ENCODE measurements around the gene DAB1. TPM values are rescaled to one million over a fixed set of nuclear protein-coding genes. Genes with fewer than 3 reads are reported as not detected.

The DAB1 gene
- total RNA-seq, 1 donor from 2014 or later = 19.1 TPM

DNA sequence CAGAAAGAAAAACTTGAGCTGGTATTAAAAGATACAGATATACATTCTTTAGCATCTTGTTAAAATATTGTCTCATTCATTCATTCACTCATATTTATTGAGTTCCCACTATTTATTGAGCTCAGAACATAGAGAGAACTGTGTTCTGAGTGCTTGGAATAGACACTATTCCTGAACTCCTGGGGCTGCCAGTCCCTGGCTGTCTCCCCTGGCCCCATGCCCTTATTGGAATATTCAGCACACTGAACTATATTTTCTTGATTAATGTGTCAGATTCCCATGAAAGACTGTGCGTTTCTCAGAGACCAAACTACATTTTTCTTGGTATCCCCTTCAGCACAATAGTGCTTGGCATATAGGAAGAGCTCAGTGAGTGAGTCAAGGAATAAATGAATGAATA lies 44.0 kb upstream of the DAB1 start:
- Mint-ChIP-seq H3K27ac (ENCODE audit: unreplicated experiment) (no peak overlapping the region), H3K36me3 (ENCODE audit: low read depth, unreplicated experiment) (no peaks in the 10 kb centered on the region), H3K4me3 (ENCODE audit: unreplicated experiment) (no peak overlapping the region), H3K27me3 (ENCODE audit: unreplicated experiment) (no peaks in the 10 kb centered on the region), H3K9me3 (ENCODE audit: unreplicated experiment) (no peaks in the 10 kb centered on the region), H3K4me1 (ENCODE audit: unreplicated experiment) (no peaks in the 10 kb centered on the region)
- DNase-seq (ENCODE audit: low spot score) = no peak
- TF ChIP-seq, protein P1, sequence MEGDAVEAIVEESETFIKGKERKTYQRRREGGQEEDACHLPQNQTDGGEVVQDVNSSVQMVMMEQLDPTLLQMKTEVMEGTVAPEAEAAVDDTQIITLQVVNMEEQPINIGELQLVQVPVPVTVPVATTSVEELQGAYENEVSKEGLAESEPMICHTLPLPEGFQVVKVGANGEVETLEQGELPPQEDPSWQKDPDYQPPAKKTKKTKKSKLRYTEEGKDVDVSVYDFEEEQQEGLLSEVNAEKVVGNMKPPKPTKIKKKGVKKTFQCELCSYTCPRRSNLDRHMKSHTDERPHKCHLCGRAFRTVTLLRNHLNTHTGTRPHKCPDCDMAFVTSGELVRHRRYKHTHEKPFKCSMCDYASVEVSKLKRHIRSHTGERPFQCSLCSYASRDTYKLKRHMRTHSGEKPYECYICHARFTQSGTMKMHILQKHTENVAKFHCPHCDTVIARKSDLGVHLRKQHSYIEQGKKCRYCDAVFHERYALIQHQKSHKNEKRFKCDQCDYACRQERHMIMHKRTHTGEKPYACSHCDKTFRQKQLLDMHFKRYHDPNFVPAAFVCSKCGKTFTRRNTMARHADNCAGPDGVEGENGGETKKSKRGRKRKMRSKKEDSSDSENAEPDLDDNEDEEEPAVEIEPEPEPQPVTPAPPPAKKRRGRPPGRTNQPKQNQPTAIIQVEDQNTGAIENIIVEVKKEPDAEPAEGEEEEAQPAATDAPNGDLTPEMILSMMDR (IDR thresholded peaks at IDR 0.05; ENCODE audit: unreplicated experiment) = no peak

DNA sequence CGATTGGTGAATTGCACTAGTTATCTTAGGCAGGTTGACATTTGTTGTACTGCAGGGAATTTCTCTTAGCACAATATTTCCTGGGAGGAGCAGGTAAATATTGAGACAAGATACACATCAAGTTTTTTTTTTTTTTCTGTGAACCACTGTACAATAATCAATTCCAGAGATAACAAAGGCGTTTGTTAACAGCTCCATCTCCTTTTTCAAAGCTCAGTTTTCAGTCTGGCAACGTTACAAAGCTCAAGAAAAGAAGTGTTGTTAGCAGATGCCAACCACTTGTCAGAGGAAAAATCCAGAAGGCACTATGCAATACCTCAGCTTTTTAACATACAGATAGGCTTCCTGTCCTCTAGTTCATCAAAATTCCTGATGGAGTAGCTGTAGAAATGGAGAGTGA lies 40.9 kb upstream of the DAB1 start:
- Mint-ChIP-seq H3K4me3 (ENCODE audit: unreplicated experiment) (no peak overlapping the region), H3K27ac (ENCODE audit: unreplicated experiment) (no peak overlapping the region), H3K9me3 (ENCODE audit: unreplicated experiment) (no peaks in the 10 kb centered on the region), H3K27me3 (ENCODE audit: unreplicated experiment) (no peaks in the 10 kb centered on the region), H3K36me3 (ENCODE audit: low read depth, unreplicated experiment) (no peaks in the 10 kb centered on the region), H3K4me1 (ENCODE audit: unreplicated experiment) (peaks cover 5% of the 10 kb centered on the region)
- no peak for DNase-seq (ENCODE audit: low spot score)
- TF ChIP-seq, protein P1 (IDR thresholded peaks at IDR 0.05; ENCODE audit: unreplicated experiment) = no peak

DNA sequence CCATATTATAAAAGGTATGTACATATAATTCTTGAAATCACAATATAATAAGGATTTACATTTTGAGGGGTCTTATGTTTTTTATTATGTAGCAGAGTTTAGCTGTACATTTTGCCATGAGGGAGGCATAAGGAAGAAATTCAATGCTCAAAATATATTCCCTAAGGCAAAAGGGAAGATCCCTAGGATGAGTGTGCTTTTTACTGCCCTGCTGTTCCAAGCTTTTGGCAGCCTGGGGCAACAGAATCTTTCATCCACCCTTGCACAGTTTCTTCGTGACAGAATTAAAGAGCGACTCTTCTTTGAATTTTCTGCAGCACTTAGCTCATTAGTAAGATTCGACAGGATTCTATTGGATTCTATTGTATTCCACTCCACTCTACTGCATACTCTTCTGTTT lies 39.5 kb upstream of the DAB1 start:
- H3K27ac Mint-ChIP-seq (ENCODE audit: unreplicated experiment) = no peak overlapping the region
- no peaks in the 10 kb centered on the region for H3K36me3 Mint-ChIP-seq (ENCODE audit: low read depth, unreplicated experiment)
- TF ChIP-seq, protein P1 (IDR thresholded peaks at IDR 0.05; ENCODE audit: unreplicated experiment) = no peak
- H3K27me3 Mint-ChIP-seq (ENCODE audit: unreplicated experiment) = no peaks in the 10 kb centered on the region
- DNase-seq (ENCODE audit: low spot score) = no peak
- H3K9me3 Mint-ChIP-seq (ENCODE audit: unreplicated experiment) = no peaks in the 10 kb centered on the region
- H3K4me3 Mint-ChIP-seq (ENCODE audit: unreplicated experiment) = no peak overlapping the region
- peaks cover 5% of the 10 kb centered on the region for H3K4me1 Mint-ChIP-seq (ENCODE audit: unreplicated experiment)

GRCh38 chr1:57461405-57461804 lies 37.5 kb upstream of the DAB1 start:
- Mint-ChIP-seq H3K36me3 (ENCODE audit: low read depth, unreplicated experiment) (no peaks in the 10 kb centered on the region), H3K27ac (ENCODE audit: unreplicated experiment) (no peak overlapping the region), H3K27me3 (ENCODE audit: unreplicated experiment) (no peaks in the 10 kb centered on the region), H3K9me3 (ENCODE audit: unreplicated experiment) (no peaks in the 10 kb centered on the region), H3K4me1 (ENCODE audit: unreplicated experiment) (peaks cover 5% of the 10 kb centered on the region), H3K4me3 (ENCODE audit: unreplicated experiment) (no peak overlapping the region)
- DNase-seq (ENCODE audit: low spot score) = no peak
- TF ChIP-seq, protein P1 (IDR thresholded peaks at IDR 0.05; ENCODE audit: unreplicated experiment) = no peak

GRCh38 chr1:57451516-57451915 lies 27.7 kb upstream of the DAB1 start:
- Mint-ChIP-seq H3K9me3 (ENCODE audit: unreplicated experiment) (no peaks in the 10 kb centered on the region), H3K36me3 (ENCODE audit: low read depth, unreplicated experiment) (no peaks in the 10 kb centered on the region), H3K27me3 (ENCODE audit: unreplicated experiment) (no peaks in the 10 kb centered on the region), H3K4me1 (ENCODE audit: unreplicated experiment) (peaks cover 4% of the 10 kb centered on the region), H3K27ac (ENCODE audit: unreplicated experiment) (no peak overlapping the region), H3K4me3 (ENCODE audit: unreplicated experiment) (no peak overlapping the region)
- TF ChIP-seq, protein P1 (IDR thresholded peaks at IDR 0.05; ENCODE audit: unreplicated experiment) = no peak
- no peak for DNase-seq (ENCODE audit: low spot score)

Measured in endothelial cell (in vitro differentiated cells).